GM12865 (cell line): ENCODE data around the gene TNFAIP2.

Experiments
- DNase-seq: peaks from one replicate; pipeline ENCODE4 v3.0.0; 2010; ENCODE audit warnings: low read depth
- H3K4me3 ChIP-seq: 2 replicates; pipeline ENCODE4 v1.5.1; 2011; ENCODE audit warnings: mild to moderate bottlenecking, low read depth, low read length, control low read depth
- CTCF ChIP-seq: IDR thresholded peaks from 2 replicates; pipeline ENCODE4 v1.5.1; 2011; ENCODE audit warnings: low read length, control low read depth, low read depth, inconsistent platforms; ENCODE audit not compliant: insufficient read depth; ENCODE audit errors: missing control alignments

TNFAIP2 gene

GRCh38 chr14:103122947-103123633 lies at the start of gene TNFAIP2:
TNFAIP2 (plus strand) TSS chr14:103123461; CDS start chr14:103126458, 2,997 bp downstream.
- DNase-seq = peak; percentile 39
- H3K4me3 ChIP-seq = peak within 1 kb of the TSS; percentile 66
- TF ChIP-seq CTCF = no peak

- TF ChIP-seq CTCF = no peak
- peak; percentile 34 for DNase-seq
- no peak overlapping the region for H3K4me3 ChIP-seq
These were observed 49.2 kb upstream of the TNFAIP2 start for GRCh38 chr14:103073876-103074728.

GRCh38 chr14:103074729-103075367 lies 48.4 kb upstream of the TNFAIP2 start:
- H3K4me3 ChIP-seq = no peak overlapping the region
- TF ChIP-seq CTCF = no peak
- DNase-seq = peak; percentile 24

GRCh38 chr14:103078420-103078749 lies 44.9 kb upstream of the TNFAIP2 start:
- DNase-seq = peak; percentile 90

GRCh38 chr14:103078860-103079587 lies 44.2 kb upstream of the TNFAIP2 start:
- no peak for DNase-seq
- H3K4me3 ChIP-seq = no peak overlapping the region
- TF ChIP-seq CTCF = no peak

More at GRCh38 chr14:103078420-103078749, 44.9 kb upstream of the TNFAIP2 start:
- H3K4me3 ChIP-seq = no peak overlapping the region
- peak; percentile 83 for TF ChIP-seq CTCF

- TF ChIP-seq CTCF = no peak
These were observed 41.3 kb upstream of the TNFAIP2 start for GRCh38 chr14:103081951-103082350.

More at GRCh38 chr14:103081951-103082350, 41.3 kb upstream of the TNFAIP2 start:
- no peak overlapping the region for H3K4me3 ChIP-seq
- DNase-seq = no peak
